HG03175 (cell line): Measurements from ENCODE around the gene HDAC10.

Experiments
- ATAC-seq: cut with Tn5 transposase; IDR thresholded peaks from one replicate; pipeline ENCODE4 v1.9.1; 2021; ENCODE audit warnings: mild to moderate bottlenecking, moderate library complexity; ENCODE audit not compliant: unreplicated experiment

The HDAC10 gene

DNA sequence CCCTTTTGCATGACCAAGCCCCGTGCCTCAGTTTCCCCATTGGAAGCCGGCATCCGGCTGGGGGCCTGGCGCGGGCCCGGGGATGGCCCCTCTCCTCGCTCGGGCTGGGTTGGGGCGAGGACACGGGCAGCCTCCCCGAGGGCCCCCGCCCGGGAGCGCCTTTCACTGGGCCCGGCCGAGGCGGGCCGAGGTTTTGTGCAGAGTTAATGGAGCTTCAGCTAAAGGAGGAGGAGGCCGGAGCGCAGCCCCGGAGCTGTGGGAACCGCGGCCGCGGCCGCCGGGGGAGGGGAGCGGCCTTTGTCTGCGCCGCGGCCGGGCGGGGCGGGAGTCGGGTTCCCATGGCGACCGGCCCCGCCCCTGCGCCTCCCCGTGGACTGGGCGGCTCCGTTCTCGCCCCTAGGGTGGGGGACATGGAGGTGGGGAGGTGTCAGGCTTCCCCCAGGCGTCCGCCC lies 20.5 kb upstream of the HDAC10 start:
- no peak for ATAC-seq

DNA sequence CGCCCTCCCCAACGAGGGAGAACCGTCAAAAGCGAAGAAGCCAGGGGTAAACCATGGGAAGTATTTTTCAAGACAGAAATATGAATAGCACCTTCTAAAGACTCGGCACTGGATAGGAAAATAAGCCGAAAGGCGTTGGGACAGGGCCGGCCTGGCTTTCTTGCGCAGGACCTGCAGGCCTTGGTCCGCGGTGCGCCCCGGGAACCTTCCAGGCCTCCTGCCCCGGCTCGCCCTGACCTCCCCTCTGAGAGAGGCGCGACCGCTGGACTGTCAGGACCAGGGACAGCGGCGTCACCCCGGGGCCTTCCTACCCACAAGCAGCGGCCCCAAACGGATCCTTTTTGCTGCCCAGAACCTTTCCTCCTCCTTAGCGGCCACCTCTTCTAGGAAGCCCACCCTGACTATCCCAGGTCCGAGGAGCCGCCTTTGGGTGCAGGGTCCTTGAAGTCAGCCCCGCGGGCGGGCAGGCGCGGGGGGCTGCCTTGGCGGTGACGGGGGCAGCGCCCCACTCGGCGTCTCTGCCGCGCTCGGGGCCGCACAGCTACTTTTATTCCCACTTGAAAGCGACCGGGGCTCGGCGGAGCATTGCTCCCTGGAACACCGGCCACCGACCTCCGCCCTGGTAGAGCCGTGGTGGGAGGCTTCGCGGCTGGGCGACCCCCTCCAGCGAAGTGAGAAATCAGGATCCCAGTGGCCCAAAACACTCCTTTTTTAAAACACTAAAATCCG lies 19.8 kb upstream of the HDAC10 start:
- no peak for ATAC-seq

GRCh38 chr22:50269970-50270665 lies 19.1 kb upstream of the HDAC10 start, which contains the start of gene MAPK11:
MAPK11 (minus strand) TSS chr22:50270380; CDS start chr22:50270292, 88 bp downstream.
- ATAC-seq, result no peak

- no peak for ATAC-seq
Measured at GRCh38 chr22:50269573-50269969, 18.5 kb upstream of the HDAC10 start.

- ATAC-seq, result no peak
Measured at GRCh38 chr22:50268655-50269113, 17.6 kb upstream of the HDAC10 start.

GRCh38 chr22:50267591-50268390 lies 16.7 kb upstream of the HDAC10 start:
- no peak for ATAC-seq

DNA sequence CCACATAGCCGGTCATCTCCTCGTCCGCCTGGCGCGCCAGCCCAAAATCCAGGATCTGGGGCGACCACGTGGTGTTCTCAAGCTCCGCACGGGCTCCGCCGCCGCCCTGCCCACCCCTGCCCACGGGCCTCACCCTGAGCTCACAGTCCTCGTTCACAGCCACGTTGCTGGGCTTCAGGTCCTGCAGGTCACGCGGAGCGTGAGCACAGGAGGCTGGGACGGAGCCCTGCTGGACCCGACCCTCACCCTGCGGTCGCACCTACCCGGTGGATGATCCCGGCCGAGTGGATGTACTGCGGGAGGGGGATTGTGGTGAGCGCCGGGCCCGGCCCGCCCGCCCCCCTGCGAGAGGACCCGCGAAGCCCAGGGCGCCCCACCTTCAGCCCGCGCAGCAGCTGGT lies 15.9 kb upstream of the HDAC10 start:
- ATAC-seq, result no peak

DNA sequence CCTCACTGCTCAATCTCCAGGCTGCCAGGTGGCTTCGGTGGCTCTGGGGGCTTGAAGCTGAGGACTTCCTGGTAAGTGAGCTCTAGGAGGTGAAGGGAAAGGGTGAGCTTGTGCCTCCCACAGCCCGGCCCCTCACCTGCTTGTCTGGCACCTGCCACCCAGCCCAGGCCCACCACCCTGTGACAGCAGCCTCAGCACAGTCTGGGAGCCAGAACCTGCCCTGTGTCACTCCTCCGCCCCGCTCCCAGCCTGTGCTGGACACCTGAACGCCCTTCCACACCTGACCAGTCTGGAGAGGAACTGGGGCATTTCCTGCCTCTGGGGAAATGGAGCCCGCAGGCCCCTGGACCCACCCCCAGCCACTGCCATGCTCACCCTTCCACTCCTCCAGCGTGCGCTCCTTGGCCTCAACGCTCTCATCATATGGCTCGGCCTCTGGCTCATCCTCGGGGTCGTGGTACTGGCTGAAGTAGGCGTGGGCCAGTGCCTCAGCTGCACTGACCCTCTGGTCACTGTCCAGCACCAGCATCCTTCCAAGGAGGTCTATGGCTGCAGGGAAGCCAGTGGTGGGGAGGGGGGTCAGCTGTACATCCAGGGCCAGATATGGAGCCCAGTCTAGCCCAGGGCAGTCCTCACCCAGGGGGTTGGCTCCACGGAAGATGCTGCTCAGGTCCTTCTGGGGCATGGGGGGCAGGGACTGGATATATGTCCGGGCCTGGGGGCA lies 14.0 kb upstream of the HDAC10 start:
- no peak for ATAC-seq

DNA sequence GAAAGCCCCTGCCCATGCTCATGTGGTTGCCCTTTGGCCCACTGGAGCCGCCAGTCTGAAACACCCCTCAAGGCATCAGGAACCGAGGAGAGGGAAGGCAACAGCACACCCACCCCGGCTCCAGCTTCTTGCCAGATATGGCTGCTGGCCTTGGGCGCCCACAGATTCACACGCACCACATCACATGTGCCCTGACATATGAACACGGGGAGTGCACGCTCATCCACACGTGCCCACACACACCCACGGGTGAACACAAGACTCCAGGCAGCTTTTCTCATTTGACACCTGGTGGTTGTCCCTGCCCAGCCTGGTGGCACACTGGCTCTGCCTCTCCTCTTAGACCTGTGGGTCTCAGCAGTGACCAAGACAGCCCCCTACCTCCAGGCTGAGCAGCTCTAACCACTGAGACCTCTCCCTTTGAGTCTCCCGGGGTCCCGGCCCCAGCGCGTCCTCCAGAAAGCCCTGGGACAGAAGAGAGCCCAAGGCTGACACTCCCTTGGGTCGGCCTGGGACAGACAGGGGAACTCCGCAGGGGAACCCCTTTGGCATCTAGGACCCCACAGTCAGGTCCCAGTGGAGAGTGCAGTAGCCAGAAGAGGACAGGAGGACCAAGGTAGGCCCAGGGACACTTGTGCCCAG lies 13.2 kb upstream of the HDAC10 start:
- ATAC-seq, result no peak

DNA sequence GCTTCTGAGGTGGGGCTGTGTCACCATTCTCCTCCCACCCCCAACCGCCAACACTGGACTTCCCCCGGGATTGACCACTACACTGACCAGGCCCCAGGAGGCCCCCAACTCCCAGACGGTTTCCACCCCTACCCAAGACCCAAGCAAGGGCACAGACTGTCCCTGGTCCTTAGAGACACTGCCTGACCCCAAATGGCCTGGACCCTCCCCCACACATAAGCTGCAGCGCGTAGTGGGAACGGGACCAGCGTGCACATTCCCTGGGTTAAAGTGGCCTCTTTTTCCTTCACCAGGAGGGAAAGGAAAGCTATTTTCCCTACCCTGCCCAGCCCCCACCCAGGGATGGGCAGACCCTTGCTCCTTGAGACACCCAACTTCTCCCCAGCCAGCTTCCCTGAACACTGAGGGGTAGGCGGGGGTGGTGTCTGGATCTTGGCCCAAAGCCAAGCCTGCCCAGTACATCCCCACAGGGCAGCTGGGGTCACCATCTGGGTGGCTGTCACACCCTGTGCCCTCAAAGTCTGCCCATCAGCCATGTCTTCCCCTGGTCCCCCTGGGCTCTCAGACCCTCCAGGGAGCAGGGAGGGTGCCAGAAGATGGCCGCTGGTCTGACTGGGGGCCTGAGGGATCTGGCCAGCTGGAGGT lies 12.0 kb upstream of the HDAC10 start:
- ATAC-seq, result no peak

DNA sequence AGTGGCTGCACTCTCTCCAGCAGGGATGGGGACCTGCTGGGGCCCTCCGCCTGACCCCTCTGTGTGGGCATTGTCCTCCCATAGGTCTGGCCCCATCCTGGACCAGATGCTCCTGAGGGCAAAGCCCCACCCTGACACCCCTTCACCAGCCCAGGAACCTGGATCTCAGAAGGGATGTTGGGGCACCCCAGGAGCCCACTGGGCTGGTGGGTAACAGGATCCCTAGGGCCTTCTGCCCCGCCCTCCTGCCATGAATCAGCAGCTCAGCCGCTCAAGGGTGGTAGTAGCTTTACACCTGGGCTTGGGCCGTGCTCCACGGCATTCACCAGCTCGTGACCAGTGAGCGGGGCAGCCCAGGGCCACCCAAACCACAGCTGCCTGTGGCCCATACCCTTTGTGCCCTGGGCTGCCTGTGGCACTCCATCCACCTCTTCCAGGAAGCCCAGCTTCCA lies 11.4 kb upstream of the HDAC10 start:
- ATAC-seq, result no peak

DNA sequence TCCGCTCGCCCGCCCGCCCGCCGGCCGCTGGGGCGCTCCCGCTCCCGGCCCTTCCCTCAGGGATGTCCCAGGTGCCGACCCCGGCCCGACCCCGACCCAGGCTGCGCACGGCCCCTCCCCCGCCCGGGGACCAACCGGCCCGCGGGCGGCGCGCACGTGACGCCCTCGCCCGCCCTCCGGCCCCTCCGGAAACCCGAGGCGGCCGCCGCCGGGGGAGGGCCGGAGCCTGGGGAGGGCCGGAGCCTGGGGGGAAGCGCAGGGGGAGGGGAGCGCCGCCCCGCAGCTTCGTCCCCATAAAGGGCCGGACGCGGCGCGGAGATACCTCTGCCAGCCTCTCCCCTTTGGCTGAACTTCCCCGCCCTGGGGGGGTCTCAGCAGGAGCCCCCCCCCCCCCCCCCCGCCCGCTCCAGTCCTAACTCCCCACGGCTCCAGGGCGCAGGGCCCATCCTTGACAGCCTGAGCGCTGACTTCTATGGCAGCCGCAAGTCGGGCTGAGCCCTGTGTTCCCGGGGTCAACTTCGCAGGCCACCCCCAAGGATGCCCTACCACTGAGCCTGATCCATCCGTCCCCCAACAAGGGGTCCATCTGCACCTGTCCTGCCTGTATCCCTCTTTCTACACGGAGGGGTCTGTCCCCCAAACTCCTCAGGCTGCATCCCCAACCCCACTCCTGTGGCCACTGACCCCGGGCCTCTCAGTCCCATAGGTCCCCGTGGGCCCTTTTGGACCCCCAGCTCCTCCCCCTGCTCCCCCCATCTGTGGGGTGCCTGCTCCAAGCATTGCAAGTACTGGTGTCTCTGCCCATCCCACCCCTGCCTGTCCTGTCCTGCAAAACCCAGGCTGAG lies 10.8 kb upstream of the HDAC10 start, which contains the start of gene MAPK12:
Gene MAPK12, minus strand, starts transcription at position 69 of the 845 bp plus-strand sequence. CDS start 174 bp downstream, outside the sequence.
- no peak for ATAC-seq

- ATAC-seq, result no peak
Measured at GRCh38 chr22:50260801-50261614, 9.9 kb upstream of the HDAC10 start.

- no peak for ATAC-seq
Measured at GRCh38 chr22:50260434-50260800, 9.4 kb upstream of the HDAC10 start.

GRCh38 chr22:50259302-50259701 lies 8.2 kb upstream of the HDAC10 start:
- ATAC-seq, result no peak

DNA sequence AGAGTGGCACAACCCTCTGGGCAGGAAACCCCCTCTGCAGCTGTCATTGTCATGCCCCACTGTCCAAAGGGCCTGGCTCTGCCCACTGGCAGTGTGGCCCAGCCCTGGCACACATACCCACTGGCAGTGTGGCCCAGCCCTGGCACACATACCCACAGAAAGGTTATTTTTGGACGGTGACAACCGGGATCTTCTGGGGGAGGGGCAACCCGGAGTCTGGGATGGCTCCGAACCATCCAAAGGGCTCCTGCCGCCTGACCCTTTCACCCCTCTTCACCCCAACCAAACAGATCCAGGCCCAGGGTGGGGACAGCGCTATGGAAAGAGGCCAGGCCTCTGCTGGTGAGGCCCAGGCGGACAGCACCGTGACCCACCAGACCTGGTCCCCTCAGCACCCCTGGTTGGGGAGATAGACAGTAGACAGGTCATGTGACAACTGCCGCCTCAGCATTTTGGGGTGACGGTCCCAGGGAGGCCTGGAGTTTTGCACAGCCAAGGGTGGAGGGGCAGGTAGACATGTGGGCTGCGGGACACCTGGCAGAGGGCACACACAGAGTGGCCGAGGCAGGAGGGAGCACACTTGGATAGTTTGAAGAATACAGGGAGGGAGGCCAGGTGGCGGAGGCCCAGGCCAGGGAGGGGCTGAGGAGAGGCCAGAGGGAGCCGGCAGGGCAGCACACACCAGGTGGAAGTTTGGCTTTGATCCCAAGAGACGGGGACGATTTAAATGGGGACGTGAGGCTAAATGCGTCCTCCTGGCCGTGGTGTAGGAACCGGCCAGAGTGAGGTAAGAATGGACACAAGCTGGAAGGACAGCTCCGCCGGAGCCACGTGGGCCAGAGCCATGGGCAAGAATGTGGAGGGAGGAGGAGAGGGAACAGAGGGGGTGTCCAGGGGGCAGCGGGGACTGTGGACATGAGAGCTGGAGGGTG lies 7.6 kb upstream of the HDAC10 start:
- ATAC-seq, result no peak
